HEK293 (cell line): Measurements from ENCODE around the gene CENATAC.

Experiments
- CTCF ChIA-PET: fragments of 350-600 bp; formaldehyde crosslinking; extraction: SDS; loops from one replicate; lab custom pipeline; 2021; ENCODE audit warnings: antibody characterized with exemption; lab: Yijun Ruan, JAX
- POLR2A ChIA-PET: fragments of 300-600 bp; formaldehyde crosslinking; extraction: SDS; loops from one replicate; lab custom pipeline; 2020; ENCODE audit warnings: antibody characterized with exemption, inconsistent platforms; lab: Yijun Ruan, JAX
- H3K27ac ChIP-seq: fragments of 200-500 bp; sonication (Bioruptor generic); 2 replicates; pipeline ENCODE4 v1.5.1; 2014; ENCODE audit warnings: low read depth, low read length, control low read depth, inconsistent platforms; ENCODE audit errors: extremely low read depth
- H3K36me3 ChIP-seq, 2 experiments: fragments of 200-500 bp in 1 of 2; sonication (Bioruptor generic) in 1 of 2; 1 replicate in 1 of 2; 2 replicates in 1 of 2; pipeline ENCODE4 v1.5.1; 2014 to 2017; ENCODE audit warnings: inconsistent platforms in 2 of 2, low read length in 2 of 2; ENCODE audit not compliant: control insufficient read depth in 2 of 2, insufficient read depth in 1 of 2
- H3K4me1 ChIP-seq: fragments of 200-500 bp; sonication (Bioruptor generic); 2 replicates; pipeline ENCODE4 v1.5.1; 2014; ENCODE audit warnings: mild to moderate bottlenecking, low read length, inconsistent platforms; ENCODE audit not compliant: control insufficient read depth, insufficient read depth
- H3K4me3 ChIP-seq: 2 replicates; pipeline ENCODE4 v1.5.1; 2011; ENCODE audit warnings: low read depth, mild to moderate bottlenecking, control low read depth, low read length, moderate library complexity
- H3K9me3 ChIP-seq: fragments of 200-500 bp; sonication (Bioruptor generic); 2 replicates; pipeline ENCODE4 v1.5.1; 2014; ENCODE audit warnings: low read depth, low read length, inconsistent platforms; ENCODE audit not compliant: control insufficient read depth, insufficient read depth
- CTCF ChIP-seq: fragments of 450-650 bp; formaldehyde crosslinking; IDR thresholded peaks from 2 replicates; pipeline ENCODE4 v1.5.1; 2016; ENCODE audit warnings: missing biosample characterization, missing genetic modification characterization
- EGR2 ChIP-seq: fragments of 450-650 bp; formaldehyde crosslinking; IDR thresholded peaks from 2 replicates; pipeline ENCODE4 v1.5.1; 2016; ENCODE audit warnings: low read depth, missing biosample characterization, missing genetic modification characterization
- GLIS1 ChIP-seq: fragments of 450-650 bp; formaldehyde crosslinking; IDR thresholded peaks from 2 replicates; pipeline ENCODE4 v1.5.1; 2016; ENCODE audit warnings: missing biosample characterization, missing genetic modification characterization
- GLIS2 ChIP-seq: fragments of 450-650 bp; formaldehyde crosslinking; IDR thresholded peaks from 2 replicates; pipeline ENCODE4 v1.5.1; 2016; ENCODE audit warnings: missing biosample characterization, missing genetic modification characterization
- HOXD13 ChIP-seq: sonication (generic); formaldehyde crosslinking; IDR thresholded peaks from 2 replicates; pipeline ENCODE4 v1.8.0; 2022; ENCODE audit warnings: missing genetic modification reagents, borderline replicate concordance
- PATZ1 ChIP-seq: fragments of 450-650 bp; formaldehyde crosslinking; IDR thresholded peaks from 2 replicates; pipeline ENCODE4 v1.5.1; 2016; ENCODE audit warnings: missing biosample characterization, missing genetic modification characterization
- SCRT2 ChIP-seq: fragments of 450-650 bp; formaldehyde crosslinking; IDR thresholded peaks from 2 replicates; pipeline ENCODE4 v1.5.1; 2016; ENCODE audit warnings: missing biosample characterization, missing genetic modification characterization
- SP2 ChIP-seq: fragments of 450-650 bp; formaldehyde crosslinking; IDR thresholded peaks from 2 replicates; pipeline ENCODE4 v1.5.1; 2016; ENCODE audit warnings: missing biosample characterization, missing genetic modification characterization
- ZBTB10 ChIP-seq: fragments of 450-650 bp; formaldehyde crosslinking; IDR thresholded peaks from 2 replicates; pipeline ENCODE4 v1.5.1; 2016; ENCODE audit warnings: missing biosample characterization, missing genetic modification characterization
- ZBTB48 ChIP-seq: fragments of 450-650 bp; formaldehyde crosslinking; IDR thresholded peaks from 2 replicates; pipeline ENCODE4 v1.5.1; 2016; ENCODE audit warnings: missing biosample characterization, missing genetic modification characterization
- ZFHX2 ChIP-seq: fragments of 450-650 bp; formaldehyde crosslinking; conservative IDR thresholded peaks from 2 replicates; pipeline ENCODE4 v1.5.1; 2016; ENCODE audit warnings: missing biosample characterization, missing genetic modification characterization
- ZIC2 ChIP-seq: fragments of 450-650 bp; formaldehyde crosslinking; IDR thresholded peaks from 2 replicates; pipeline ENCODE4 v1.5.1; 2016; ENCODE audit warnings: missing biosample characterization, missing genetic modification characterization
- ZNF10 ChIP-seq: fragments of 450-650 bp; formaldehyde crosslinking; IDR thresholded peaks from 2 replicates; pipeline ENCODE4 v1.5.1; 2017; ENCODE audit warnings: missing biosample characterization, missing genetic modification characterization
- ZNF292 ChIP-seq: fragments of 450-650 bp; formaldehyde crosslinking; IDR thresholded peaks from 2 replicates; pipeline ENCODE4 v1.5.1; 2016; ENCODE audit warnings: low read depth, missing biosample characterization, missing genetic modification characterization, borderline replicate concordance
- ZNF335 ChIP-seq: fragments of 450-650 bp; formaldehyde crosslinking; conservative IDR thresholded peaks from 2 replicates; pipeline ENCODE4 v1.5.1; 2016; ENCODE audit warnings: missing biosample characterization, missing genetic modification characterization
- ZNF354C ChIP-seq: fragments of 450-650 bp; formaldehyde crosslinking; IDR thresholded peaks from 2 replicates; pipeline ENCODE4 v1.5.1; 2016; ENCODE audit warnings: missing biosample characterization, missing genetic modification characterization, low read depth, borderline replicate concordance
- ZNF398 ChIP-seq: fragments of 450-650 bp; formaldehyde crosslinking; IDR thresholded peaks from 2 replicates; pipeline ENCODE4 v1.5.1; 2017; ENCODE audit warnings: missing biosample characterization, missing genetic modification characterization
- ZNF473 ChIP-seq: fragments of 450-650 bp; formaldehyde crosslinking; IDR thresholded peaks from 2 replicates; pipeline ENCODE4 v1.5.1; 2017; ENCODE audit warnings: missing biosample characterization, missing genetic modification characterization
- ZNF561 ChIP-seq: fragments of 450-650 bp; IDR thresholded peaks from 2 replicates; pipeline ENCODE4 v1.5.1; 2018; ENCODE audit warnings: missing biosample characterization, missing genetic modification characterization, borderline replicate concordance
- ZNF654 ChIP-seq: fragments of 450-650 bp; formaldehyde crosslinking; IDR thresholded peaks from 2 replicates; pipeline ENCODE4 v1.5.1; 2016; ENCODE audit warnings: low read depth, missing biosample characterization, missing genetic modification characterization
- ZNF692 ChIP-seq: fragments of 450-650 bp; formaldehyde crosslinking; IDR thresholded peaks from 2 replicates; pipeline ENCODE4 v1.5.1; 2016; ENCODE audit warnings: missing biosample characterization, missing genetic modification characterization
- ZNF76 ChIP-seq: fragments of 450-650 bp; formaldehyde crosslinking; IDR thresholded peaks from 2 replicates; pipeline ENCODE4; 2016; ENCODE audit warnings: low read depth, missing biosample characterization, missing genetic modification characterization, borderline replicate concordance

Gene CENATAC

GRCh38 chr11:119055901-119056300 lies 58.0 kb downstream of the CENATAC start:
- no peaks in the 10 kb centered on the region for H3K4me1 ChIP-seq
- TF ChIP-seq ZNF654 (tag by site-specific recombination) (peak; percentile 4; the same call in 1 of the 2 replicates), SCRT2 (tag by site-specific recombination) (peak; percentile 23; the same call in 1 of the 2 replicates), ZNF292 (tag by site-specific recombination) (no peak), CTCF (peak; percentile 65)
- TF ChIP-seq, all 188 proteins: peak for 3
- ChIA-PET CTCF (interaction anchor here (0.6 to 1.8 kb wide), 3 partner anchors 13 to 127 kb away, joined by 3 to 6 read pairs (median 3); no protein-coding TSS in a partner anchor), POLR2A (interaction anchor here (0.6 to 4.0 kb wide), 15 partner anchors 8 to 261 kb away, joined by 3 to 20 read pairs (median 5); partner anchors contain the start of genes C2CD2L, DPAGT1, HINFP and HMBS)
- H3K27ac ChIP-seq, result no peak overlapping the region
- H3K9me3 ChIP-seq, result no peaks in the 10 kb centered on the region
- peak overlapping the region; percentile 85 for H3K4me3 ChIP-seq
- peaks cover 4 to 49% of the 10 kb centered on the region in 2 experiments; a peak in 1 of 3 replicates for H3K36me3 ChIP-seq

- POLR2A ChIA-PET, result interaction anchor here (0.5 to 4.0 kb wide), 18 partner anchors 9 to 261 kb away, joined by 3 to 20 read pairs (median 4); partner anchors contain the start of genes C2CD2L, DPAGT1, HINFP and HMBS
- H3K4me3 ChIP-seq, result peak overlapping the region; percentile 85
- CTCF ChIA-PET, result interaction anchor here (0.7 to 1.8 kb wide), 4 partner anchors 14 to 282 kb away, joined by 3 to 6 read pairs (median 4); no protein-coding TSS in a partner anchor
- TF ChIP-seq SP2 (tag by site-specific recombination) (peak; percentile 63), ZNF398 (tag by site-specific recombination) (peak; percentile 56; the same call in 1 of the 2 replicates), HOXD13 (CRISPR knock-in tag) (no peak), ZNF473 (tag by site-specific recombination) (no peak), ZNF335 (tag by site-specific recombination) (peak; percentile 49), ZNF76 (0 out of 2 replicates have a peak, but pooled peaks have one; percentile 38), GLIS1 (tag by site-specific recombination) (peak; percentile 66), PATZ1 (peak; percentile 32; the same call in 1 of the 2 replicates), ZFHX2 (tag by site-specific recombination) (peak; percentile 87), ZNF692 (tag by site-specific recombination) (peak; percentile 17; the same call in 1 of the 2 replicates), ZNF354C (tag by site-specific recombination) (no peak), ZIC2 (peak; percentile 77), ZBTB10 (tag by site-specific recombination) (no peak), ZNF561 (tag by site-specific recombination) (peak; percentile 50; the same call in 1 of the 2 replicates), GLIS2 (tag by site-specific recombination) (peak; percentile 51), EGR2 (peak; percentile 53), ZNF10 (tag by site-specific recombination) (no peak), ZBTB48 (tag by site-specific recombination) (peak; percentile 11; the same call in 1 of the 2 replicates)
- H3K9me3 ChIP-seq, result no peaks in the 10 kb centered on the region
- no peaks in the 10 kb centered on the region for H3K4me1 ChIP-seq
- H3K27ac ChIP-seq, result peak overlapping the region; percentile 72; the same call in 1 of the 2 replicates
- peaks cover 4 to 43% of the 10 kb centered on the region in 2 experiments; a peak in 1 of 3 replicates for H3K36me3 ChIP-seq
Measured at GRCh38 chr11:119056421-119056999, 58.6 kb downstream of the CENATAC start.
